ENCODE results near the gene MTCL1.

Gene MTCL1

DNA sequence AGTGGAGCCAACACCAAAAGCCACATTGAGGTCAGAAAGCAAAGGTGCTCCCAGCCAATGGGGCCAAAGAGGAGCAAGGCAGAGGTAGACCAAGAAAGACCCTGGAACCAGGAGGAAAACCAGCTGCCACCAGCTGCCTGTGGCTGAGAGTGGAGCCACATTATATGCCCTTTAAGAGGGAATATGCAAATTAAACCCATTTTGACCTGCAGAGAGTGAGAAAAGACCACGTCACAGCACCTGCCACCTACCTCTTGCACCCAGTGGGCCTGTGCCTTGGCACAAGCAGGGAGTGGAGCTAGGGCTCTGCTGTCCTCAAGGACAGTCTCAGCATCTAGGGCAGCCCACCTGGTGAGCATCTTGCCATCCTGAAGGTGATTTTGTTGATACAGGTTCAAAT, 161.3 kb downstream of the MTCL1 start:
- TF ChIP-seq TEAD4 (IDR thresholded peaks at IDR 0.05) (no peak), TCF12 (IDR thresholded peaks at IDR 0.05; ENCODE audit: low read depth) (no peak), EP300 (IDR thresholded peaks at IDR 0.05; ENCODE audit: borderline replicate concordance) (no peak), RAD21 (IDR thresholded peaks at IDR 0.05; ENCODE audit: low read depth) (no peak), FOXM1 (IDR thresholded peaks at IDR 0.05; ENCODE audit: borderline replicate concordance, low read depth) (no peak), CREB1 (IDR thresholded peaks at IDR 0.05; ENCODE audit: low read depth) (no peak), EGR1 (IDR thresholded peaks at IDR 0.05) (no peak), NFIC (IDR thresholded peaks at IDR 0.05) (no peak), TAF1 (IDR thresholded peaks at IDR 0.05; ENCODE audit: low read depth) (no peak), YY1 (IDR thresholded peaks at IDR 0.05; ENCODE audit: low read depth) (no peak), ZBTB7A (IDR thresholded peaks at IDR 0.05; ENCODE audit: low read depth) (no peak), CEBPB (IDR thresholded peaks at IDR 0.05) (no peak)
- TF ChIP-seq, protein P1, sequence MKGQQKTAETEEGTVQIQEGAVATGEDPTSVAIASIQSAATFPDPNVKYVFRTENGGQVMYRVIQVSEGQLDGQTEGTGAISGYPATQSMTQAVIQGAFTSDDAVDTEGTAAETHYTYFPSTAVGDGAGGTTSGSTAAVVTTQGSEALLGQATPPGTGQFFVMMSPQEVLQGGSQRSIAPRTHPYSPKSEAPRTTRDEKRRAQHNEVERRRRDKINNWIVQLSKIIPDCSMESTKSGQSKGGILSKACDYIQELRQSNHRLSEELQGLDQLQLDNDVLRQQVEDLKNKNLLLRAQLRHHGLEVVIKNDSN (IDR thresholded peaks at IDR 0.05), result no peak
- TF ChIP-seq, protein P2, sequence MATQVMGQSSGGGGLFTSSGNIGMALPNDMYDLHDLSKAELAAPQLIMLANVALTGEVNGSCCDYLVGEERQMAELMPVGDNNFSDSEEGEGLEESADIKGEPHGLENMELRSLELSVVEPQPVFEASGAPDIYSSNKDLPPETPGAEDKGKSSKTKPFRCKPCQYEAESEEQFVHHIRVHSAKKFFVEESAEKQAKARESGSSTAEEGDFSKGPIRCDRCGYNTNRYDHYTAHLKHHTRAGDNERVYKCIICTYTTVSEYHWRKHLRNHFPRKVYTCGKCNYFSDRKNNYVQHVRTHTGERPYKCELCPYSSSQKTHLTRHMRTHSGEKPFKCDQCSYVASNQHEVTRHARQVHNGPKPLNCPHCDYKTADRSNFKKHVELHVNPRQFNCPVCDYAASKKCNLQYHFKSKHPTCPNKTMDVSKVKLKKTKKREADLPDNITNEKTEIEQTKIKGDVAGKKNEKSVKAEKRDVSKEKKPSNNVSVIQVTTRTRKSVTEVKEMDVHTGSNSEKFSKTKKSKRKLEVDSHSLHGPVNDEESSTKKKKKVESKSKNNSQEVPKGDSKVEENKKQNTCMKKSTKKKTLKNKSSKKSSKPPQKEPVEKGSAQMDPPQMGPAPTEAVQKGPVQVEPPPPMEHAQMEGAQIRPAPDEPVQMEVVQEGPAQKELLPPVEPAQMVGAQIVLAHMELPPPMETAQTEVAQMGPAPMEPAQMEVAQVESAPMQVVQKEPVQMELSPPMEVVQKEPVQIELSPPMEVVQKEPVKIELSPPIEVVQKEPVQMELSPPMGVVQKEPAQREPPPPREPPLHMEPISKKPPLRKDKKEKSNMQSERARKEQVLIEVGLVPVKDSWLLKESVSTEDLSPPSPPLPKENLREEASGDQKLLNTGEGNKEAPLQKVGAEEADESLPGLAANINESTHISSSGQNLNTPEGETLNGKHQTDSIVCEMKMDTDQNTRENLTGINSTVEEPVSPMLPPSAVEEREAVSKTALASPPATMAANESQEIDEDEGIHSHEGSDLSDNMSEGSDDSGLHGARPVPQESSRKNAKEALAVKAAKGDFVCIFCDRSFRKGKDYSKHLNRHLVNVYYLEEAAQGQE (IDR thresholded peaks at IDR 0.05; ENCODE audit: low read depth), result no peak
- TF ChIP-seq, protein P3, sequence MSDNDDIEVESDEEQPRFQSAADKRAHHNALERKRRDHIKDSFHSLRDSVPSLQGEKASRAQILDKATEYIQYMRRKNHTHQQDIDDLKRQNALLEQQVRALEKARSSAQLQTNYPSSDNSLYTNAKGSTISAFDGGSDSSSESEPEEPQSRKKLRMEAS (IDR thresholded peaks at IDR 0.05), result no peak

DNA sequence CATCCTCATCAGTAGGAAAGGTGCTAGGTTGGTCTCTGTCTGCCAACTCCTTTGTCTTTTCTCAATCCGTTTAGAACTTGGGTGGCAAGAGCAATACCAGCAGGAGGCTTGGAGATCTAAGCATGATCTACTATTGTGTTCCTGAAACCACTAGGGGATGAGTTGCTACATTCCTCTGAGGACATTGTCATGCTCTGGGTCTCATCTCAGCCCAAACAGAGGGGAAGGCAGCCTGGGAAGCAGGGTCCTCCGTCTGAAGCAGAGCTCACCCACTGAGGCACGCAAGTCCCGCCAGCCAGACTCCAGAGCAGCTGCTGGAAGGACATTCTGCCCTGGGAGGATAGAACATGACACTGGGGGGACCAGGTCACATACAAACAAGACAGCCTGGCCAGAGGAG, 162.9 kb downstream of the MTCL1 start:
- TF ChIP-seq FOXM1 (IDR thresholded peaks at IDR 0.05; ENCODE audit: borderline replicate concordance, low read depth), result no peak
- TF ChIP-seq, protein P1 (IDR thresholded peaks at IDR 0.05), result no peak
- TF ChIP-seq, protein P3 (IDR thresholded peaks at IDR 0.05), result no peak
- TF ChIP-seq TCF12 (IDR thresholded peaks at IDR 0.05; ENCODE audit: low read depth), result no peak
- no peak for TF ChIP-seq CEBPB (IDR thresholded peaks at IDR 0.05)
- TF ChIP-seq, protein P2 (IDR thresholded peaks at IDR 0.05; ENCODE audit: low read depth), result no peak
- no peak for TF ChIP-seq ZBTB7A (IDR thresholded peaks at IDR 0.05; ENCODE audit: low read depth)
- no peak for TF ChIP-seq CREB1 (IDR thresholded peaks at IDR 0.05; ENCODE audit: low read depth)
- TF ChIP-seq EGR1 (IDR thresholded peaks at IDR 0.05), result no peak

DNA sequence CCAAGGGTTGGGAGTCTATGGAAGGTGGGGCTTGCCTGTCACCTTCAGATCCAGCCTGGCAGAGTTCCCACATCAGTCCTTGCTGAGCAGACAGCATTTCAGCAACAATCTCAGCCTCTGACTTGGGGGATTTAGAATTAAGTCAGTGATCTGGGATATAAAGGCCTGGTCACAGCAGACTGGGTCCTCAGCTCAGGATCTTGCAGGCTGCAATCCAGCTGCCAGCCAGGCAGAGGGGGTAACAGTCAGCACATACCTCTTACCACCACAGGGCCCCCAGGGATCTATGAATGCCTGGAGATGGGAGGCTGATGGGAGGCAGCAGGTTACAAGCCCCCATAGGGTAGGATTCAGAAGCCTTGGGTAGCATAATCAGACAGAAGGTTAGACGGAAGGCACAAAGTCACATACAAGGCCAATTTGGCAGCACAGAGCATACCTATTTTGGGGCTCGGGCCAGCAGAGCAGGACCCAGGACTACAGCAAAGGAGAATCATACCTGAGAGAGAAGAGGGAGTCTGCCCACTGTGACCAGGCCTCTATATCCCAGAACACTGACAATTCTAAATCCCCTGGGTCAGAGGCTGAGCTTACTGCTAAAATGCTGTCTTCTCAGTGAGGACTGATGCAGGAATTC, 163.5 kb downstream of the MTCL1 start:
- no peak for TF ChIP-seq CREB1 (IDR thresholded peaks at IDR 0.05; ENCODE audit: low read depth)
- no peak for TF ChIP-seq RAD21 (IDR thresholded peaks at IDR 0.05; ENCODE audit: low read depth)
- no peak for TF ChIP-seq TAF1 (IDR thresholded peaks at IDR 0.05; ENCODE audit: low read depth)
- TF ChIP-seq TCF12 (IDR thresholded peaks at IDR 0.05; ENCODE audit: low read depth), result no peak
- TF ChIP-seq, protein P1 (IDR thresholded peaks at IDR 0.05), result no peak
- no peak for TF ChIP-seq TEAD4 (IDR thresholded peaks at IDR 0.05)
- no peak for TF ChIP-seq ZBTB7A (IDR thresholded peaks at IDR 0.05; ENCODE audit: low read depth)
- no peak for TF ChIP-seq NFIC (IDR thresholded peaks at IDR 0.05)
- TF ChIP-seq FOXM1 (IDR thresholded peaks at IDR 0.05; ENCODE audit: borderline replicate concordance, low read depth), result no peak
- no peak for TF ChIP-seq EP300 (IDR thresholded peaks at IDR 0.05; ENCODE audit: borderline replicate concordance)
- TF ChIP-seq YY1 (IDR thresholded peaks at IDR 0.05; ENCODE audit: low read depth), result no peak
- TF ChIP-seq, protein P2 (IDR thresholded peaks at IDR 0.05; ENCODE audit: low read depth), result no peak
- no peak for TF ChIP-seq EGR1 (IDR thresholded peaks at IDR 0.05)
- no peak for TF ChIP-seq CEBPB (IDR thresholded peaks at IDR 0.05)
- TF ChIP-seq, protein P3 (IDR thresholded peaks at IDR 0.05), result no peak

Data from Ishikawa (cell line).